Osteoblast (primary cell): ENCODE results near the gene ADH5. TPM values are rescaled to one million over a fixed set of nuclear protein-coding genes. Genes with fewer than 3 reads are reported as not detected.

Experiments used
- DNase-seq: peaks from one replicate; pipeline ENCODE4 v3.0.0; 2011; ENCODE audit warnings: low spot score, mixed read lengths; ENCODE audit not compliant: insufficient read length; ENCODE audit errors: missing footprints
- H2AFZ ChIP-seq: 2 replicates; pipeline ENCODE4 v1.6.0; 2011; ENCODE audit warnings: mild to moderate bottlenecking, low read length
- H3K27ac ChIP-seq: 2 replicates; pipeline ENCODE4 v1.5.1; 2011; ENCODE audit warnings: mild to moderate bottlenecking, low read depth, low read length, moderate library complexity
- H3K27me3 ChIP-seq: 2 replicates; pipeline ENCODE4 v1.6.0; 2012; ENCODE audit warnings: mild to moderate bottlenecking, control low read depth, inconsistent platforms, low read length, moderate library complexity; ENCODE audit not compliant: insufficient read depth
- H3K36me3 ChIP-seq: 2 replicates; pipeline ENCODE4 v1.5.1; 2011; ENCODE audit warnings: mild to moderate bottlenecking, low read length, control low read depth, moderate library complexity; ENCODE audit not compliant: insufficient read depth
- H3K4me1 ChIP-seq: 2 replicates; pipeline ENCODE4 v1.5.1; 2011; ENCODE audit warnings: mild to moderate bottlenecking, low read length, control low read depth, moderate library complexity; ENCODE audit not compliant: insufficient read depth
- H3K4me2 ChIP-seq: 2 replicates; pipeline ENCODE4 v1.6.0; 2011; ENCODE audit warnings: mild to moderate bottlenecking, low read length; ENCODE audit not compliant: insufficient read depth
- H3K4me3 ChIP-seq: fragments of 200-600 bp; sonication (generic); 3 replicates; pipeline ENCODE4 v1.5.1; 2012; ENCODE audit warnings: mild to moderate bottlenecking, low read length, inconsistent platforms; ENCODE audit not compliant: insufficient read depth
- H3K79me2 ChIP-seq: 2 replicates; pipeline ENCODE4 v1.6.0; 2012; ENCODE audit warnings: mild to moderate bottlenecking, low read length, control low read depth, inconsistent platforms; ENCODE audit not compliant: insufficient read depth
- H3K9me3 ChIP-seq: 2 replicates; pipeline ENCODE4 v1.5.1; 2011; ENCODE audit warnings: low read depth, low read length, control low read depth
- H4K20me1 ChIP-seq: 2 replicates; pipeline ENCODE4 v1.6.0; 2012; ENCODE audit warnings: mild to moderate bottlenecking, low read length, control low read depth; ENCODE audit not compliant: insufficient read depth
- CTCF ChIP-seq: IDR thresholded peaks from 2 replicates; pipeline ENCODE4 v1.5.1; 2011; ENCODE audit warnings: mild to moderate bottlenecking, low read depth, low read length, moderate library complexity; ENCODE audit errors: extremely low read depth
- total RNA-seq: library from RNA; depleted of rRNA; stranded (reverse); fragments of >200 nt; gene quantifications from 2 replicates; pipeline ENCODE4 v1.2.3, GENCODE V29; 2012

ADH5 gene
- total RNA-seq, 1 donor = 293 TPM

- H3K4me3 ChIP-seq = no peak overlapping the region
- H3K9me3 ChIP-seq = no peaks in the 10 kb centered on the region
- peak overlapping the region; percentile 66 for H3K27ac ChIP-seq
- peaks cover 26% of the 10 kb centered on the region for H3K36me3 ChIP-seq
- peaks cover 15% of the 10 kb centered on the region for H3K4me1 ChIP-seq
- TF ChIP-seq CTCF = no peak
- no peak overlapping the region for H3K4me2 ChIP-seq
- DNase-seq = no peak
- no peak overlapping the region for H2AFZ ChIP-seq
- H4K20me1 ChIP-seq = no peaks in the 10 kb centered on the region
- no peaks in the 10 kb centered on the region for H3K27me3 ChIP-seq
- H3K79me2 ChIP-seq = no peaks in the 10 kb centered on the region
Measured at GRCh38 chr4:99061048-99061700, 27.4 kb downstream of the ADH5 start.

GRCh38 chr4:99059550-99059949, 29.0 kb downstream of the ADH5 start:
- Histone ChIP-seq H3K4me1 (peaks cover 21% of the 10 kb centered on the region), H3K4me2 (peak overlapping the region; percentile 65), H3K36me3 (peaks cover 26% of the 10 kb centered on the region), H3K27me3 (no peaks in the 10 kb centered on the region), H2AFZ (peak overlapping the region; percentile 26), H4K20me1 (no peaks in the 10 kb centered on the region), H3K9me3 (no peaks in the 10 kb centered on the region), H3K27ac (peak overlapping the region; percentile 78), H3K4me3 (peak overlapping the region; percentile 17), H3K79me2 (no peaks in the 10 kb centered on the region)
- no peak for DNase-seq
- no peak for TF ChIP-seq CTCF

GRCh38 chr4:99058228-99058627, 30.4 kb downstream of the ADH5 start:
- no peaks in the 10 kb centered on the region for H3K27me3 ChIP-seq
- no peak overlapping the region for H3K4me3 ChIP-seq
- no peaks in the 10 kb centered on the region for H4K20me1 ChIP-seq
- H2AFZ ChIP-seq = no peak overlapping the region
- H3K36me3 ChIP-seq = peaks cover 23% of the 10 kb centered on the region
- no peak for DNase-seq
- H3K4me2 ChIP-seq = no peak overlapping the region
- no peak overlapping the region for H3K27ac ChIP-seq
- H3K9me3 ChIP-seq = no peaks in the 10 kb centered on the region
- TF ChIP-seq CTCF = no peak
- peaks cover 21% of the 10 kb centered on the region for H3K4me1 ChIP-seq
- H3K79me2 ChIP-seq = no peaks in the 10 kb centered on the region

GRCh38 chr4:99054428-99054994, 34.1 kb downstream of the ADH5 start:
- no peak overlapping the region for H3K4me3 ChIP-seq
- no peak overlapping the region for H3K27ac ChIP-seq
- peaks cover 12% of the 10 kb centered on the region for H3K4me1 ChIP-seq
- TF ChIP-seq CTCF = no peak
- no peaks in the 10 kb centered on the region for H3K79me2 ChIP-seq
- DNase-seq = no peak
- H3K27me3 ChIP-seq = no peaks in the 10 kb centered on the region
- H4K20me1 ChIP-seq = no peaks in the 10 kb centered on the region
- H3K9me3 ChIP-seq = no peaks in the 10 kb centered on the region
- no peak overlapping the region for H3K4me2 ChIP-seq
- H2AFZ ChIP-seq = no peak overlapping the region
- peaks cover 39% of the 10 kb centered on the region for H3K36me3 ChIP-seq
